GM18526 (cell line): Measurements from ENCODE around the gene CDON.

Experiments
- POLR2A ChIP-seq: IDR thresholded peaks from 3 replicates; pipeline ENCODE4 v1.6.1; 2011; ENCODE audit not compliant: insufficient read length; ENCODE audit errors: extremely low read depth

The CDON gene

DNA sequence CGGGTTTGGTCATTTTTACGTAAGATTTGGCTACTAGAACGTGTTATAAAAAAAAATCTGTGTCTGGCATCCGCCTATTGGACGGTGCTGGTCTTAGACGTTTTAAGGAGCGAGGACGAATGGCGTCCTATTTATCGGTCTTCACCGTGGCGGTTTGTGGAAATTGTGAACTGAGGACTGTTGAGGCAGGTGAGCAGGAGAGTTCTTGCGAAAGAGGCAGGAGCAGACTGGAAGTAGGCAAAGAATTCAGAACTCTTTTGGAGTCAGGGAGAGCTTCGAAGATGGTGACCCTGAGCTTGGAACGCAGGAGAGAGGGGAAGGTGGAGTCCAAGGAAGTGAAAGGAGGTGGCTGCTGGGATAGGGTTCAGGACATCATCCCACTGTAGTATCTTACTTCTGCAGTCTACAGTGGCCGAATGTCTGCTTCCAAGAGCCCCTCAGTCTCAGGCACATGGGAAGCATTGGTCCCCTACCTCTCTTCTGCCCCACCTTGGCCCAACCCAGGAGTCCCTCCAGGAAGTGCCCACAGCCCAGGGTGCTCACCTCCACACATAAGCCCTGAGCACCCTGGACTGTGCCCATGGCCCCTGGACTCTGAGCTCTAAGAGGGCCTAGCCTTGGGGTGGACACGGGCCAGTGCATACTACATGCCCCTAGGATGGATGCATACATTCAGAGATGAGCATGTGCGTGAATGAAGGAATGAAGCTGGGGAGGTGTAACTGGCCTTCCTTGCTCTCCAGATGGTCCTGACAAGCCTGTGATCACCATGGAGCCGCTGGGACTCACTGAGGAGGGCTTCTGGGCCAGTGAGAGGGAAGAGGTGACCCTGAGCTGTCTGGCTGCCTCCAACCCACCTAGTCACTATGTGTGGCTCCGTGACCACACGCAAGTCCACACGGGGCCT, 113.1 kb downstream of the CDON start:
- no peak for TF ChIP-seq POLR2A

DNA sequence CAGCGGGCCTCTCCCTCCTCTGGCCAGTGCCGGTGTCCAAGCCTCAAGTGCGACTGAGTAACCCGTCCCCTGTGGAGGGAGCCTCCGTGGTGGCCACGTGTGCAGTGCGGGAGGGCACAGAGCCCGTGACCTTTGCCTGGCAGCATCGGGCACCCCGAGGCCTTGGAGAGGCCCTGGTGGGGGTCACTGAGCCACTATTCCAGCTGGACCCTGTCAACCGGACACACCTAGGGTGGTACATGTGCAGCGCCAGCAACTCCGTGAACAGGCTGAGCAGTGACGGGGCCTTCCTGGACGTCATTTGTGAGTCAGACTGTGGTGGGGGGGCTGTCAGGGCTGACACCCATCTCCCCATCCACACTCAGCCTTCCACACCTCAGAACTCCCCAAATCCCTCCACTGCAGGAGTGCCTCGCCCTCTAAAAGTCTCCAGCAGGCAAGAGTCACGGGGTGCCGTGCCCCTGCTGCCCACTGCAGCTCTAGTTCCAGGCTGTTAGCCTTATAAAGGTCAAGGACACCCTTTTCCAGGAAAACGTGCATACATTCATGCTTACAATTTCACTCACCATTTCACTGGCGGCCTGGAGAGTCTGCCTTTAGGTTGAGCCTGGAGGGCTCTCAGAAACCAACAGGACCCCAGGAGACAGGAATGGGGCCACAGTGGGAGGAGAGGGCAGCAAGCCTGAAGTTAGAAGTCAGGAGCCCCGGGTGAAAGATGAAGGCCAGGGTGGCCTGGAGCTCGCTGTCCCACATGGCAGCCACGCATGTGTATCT, 114.2 kb downstream of the CDON start:
- no peak for TF ChIP-seq POLR2A

DNA sequence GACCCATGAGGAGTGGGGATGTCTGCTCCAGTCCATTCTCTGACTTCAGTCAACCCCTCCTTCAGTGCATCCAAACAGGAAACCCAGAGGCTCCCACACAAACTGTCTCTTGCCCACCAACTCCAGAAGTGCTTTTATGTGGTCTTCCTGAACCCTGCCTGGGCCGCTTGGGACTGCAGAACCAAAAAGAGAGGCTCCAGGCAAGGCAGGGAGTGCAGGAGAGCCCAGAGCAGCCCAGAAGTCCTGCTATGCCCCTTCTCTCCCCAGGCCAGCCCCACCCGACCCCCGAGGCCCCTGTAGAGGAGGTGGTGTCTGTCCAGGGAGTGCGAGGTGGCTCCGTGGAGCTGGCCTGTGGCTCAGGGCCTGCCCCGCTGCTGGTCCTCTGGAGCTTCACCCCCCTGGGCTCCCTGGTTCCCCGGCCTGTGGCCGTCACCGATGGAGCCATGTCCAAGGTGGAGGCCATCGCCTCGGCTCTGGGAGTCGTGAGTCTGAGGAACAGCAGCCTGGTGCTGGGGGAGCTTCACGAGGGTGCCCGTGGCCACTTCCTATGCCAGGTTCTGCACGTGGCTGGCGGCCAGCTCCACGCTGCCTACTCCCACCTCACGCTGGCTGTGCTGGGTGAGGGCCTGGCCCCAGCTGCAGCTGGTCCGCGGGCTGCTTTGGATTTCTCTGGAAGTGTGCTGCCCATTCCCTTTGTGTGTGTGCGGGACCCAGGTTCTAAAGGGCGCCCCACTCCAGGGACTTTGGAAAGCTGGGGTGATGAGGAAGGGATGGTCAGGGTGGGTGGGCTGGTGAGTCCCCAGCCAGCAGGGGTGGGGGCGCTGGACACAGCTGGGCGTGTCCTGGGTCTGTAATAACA, 115.0 kb downstream of the CDON start:
- TF ChIP-seq POLR2A, result no peak

DNA sequence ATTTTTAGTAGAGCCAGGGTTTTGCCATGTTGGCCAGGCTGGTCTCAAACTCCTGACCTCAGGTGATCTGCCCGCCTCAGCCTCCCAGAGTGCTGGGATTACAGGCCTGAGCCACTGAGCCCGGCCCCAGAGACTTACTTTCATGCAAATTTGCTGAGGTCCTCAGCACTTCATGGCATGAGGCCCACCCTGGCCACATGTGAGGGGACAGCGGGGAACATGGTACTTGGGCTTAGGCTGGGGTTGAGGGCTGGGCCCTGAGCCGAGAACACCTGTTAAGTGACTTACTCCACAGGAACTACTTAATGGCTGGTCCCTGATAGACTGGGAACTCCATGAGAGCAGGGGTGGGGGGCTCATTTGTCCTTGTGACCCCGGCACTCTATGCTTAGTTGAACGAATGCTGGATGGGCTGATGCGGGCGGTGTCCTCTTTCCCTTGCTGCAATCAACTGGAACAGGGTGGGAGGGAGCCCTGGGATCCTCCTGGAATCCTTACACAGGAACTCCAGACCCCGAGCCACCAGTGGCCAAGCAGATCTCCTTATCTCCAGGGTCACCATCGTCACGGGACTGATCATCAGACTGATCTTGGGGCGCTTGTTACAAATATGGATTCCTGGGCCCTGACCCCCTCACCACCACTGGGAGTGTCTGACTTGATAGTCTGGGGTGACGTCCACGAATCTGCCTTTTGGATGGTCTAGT, 115.8 kb downstream of the CDON start:
- no peak for TF ChIP-seq POLR2A

DNA sequence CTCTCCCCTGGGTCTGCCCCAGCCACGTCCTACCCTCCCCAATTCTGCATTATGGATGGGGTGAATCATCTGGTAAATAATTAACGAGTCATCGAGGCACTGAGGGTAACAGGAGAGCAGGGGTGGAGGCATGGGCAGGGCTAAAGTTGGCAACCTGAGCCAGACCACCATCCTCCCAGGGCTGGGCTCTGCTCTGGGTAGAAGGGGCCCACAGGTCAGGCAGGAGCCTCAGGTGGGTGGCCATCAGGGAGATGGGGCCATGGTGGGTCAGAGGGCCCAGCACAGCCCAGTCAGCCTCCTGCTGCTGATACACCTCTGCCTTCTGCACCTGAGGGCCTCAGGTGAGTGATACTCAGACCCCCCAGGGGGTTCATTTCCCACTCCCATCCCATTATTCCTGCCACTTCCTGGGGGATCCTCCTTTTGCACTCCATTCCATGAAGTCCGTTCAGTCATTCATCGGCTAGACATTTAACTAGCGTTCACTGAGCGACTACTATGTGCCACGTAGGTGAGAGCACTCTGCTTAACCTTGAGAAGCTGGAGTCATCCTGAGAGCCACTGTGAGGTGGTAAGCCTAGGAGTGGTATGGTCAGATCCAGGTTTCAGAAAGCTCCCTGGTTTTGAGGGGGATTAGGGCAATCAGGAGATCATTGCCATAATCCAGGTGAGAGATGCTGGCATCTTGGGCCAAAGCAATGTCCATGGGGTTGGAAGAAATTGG, 116.7 kb downstream of the CDON start, which contains the start of gene VSIG10L2:
TSS of gene VSIG10L2 (plus strand) at position 248 of the 724 bp plus-strand sequence. CDS start at position 260, 12 bp downstream.
- no peak for TF ChIP-seq POLR2A

DNA sequence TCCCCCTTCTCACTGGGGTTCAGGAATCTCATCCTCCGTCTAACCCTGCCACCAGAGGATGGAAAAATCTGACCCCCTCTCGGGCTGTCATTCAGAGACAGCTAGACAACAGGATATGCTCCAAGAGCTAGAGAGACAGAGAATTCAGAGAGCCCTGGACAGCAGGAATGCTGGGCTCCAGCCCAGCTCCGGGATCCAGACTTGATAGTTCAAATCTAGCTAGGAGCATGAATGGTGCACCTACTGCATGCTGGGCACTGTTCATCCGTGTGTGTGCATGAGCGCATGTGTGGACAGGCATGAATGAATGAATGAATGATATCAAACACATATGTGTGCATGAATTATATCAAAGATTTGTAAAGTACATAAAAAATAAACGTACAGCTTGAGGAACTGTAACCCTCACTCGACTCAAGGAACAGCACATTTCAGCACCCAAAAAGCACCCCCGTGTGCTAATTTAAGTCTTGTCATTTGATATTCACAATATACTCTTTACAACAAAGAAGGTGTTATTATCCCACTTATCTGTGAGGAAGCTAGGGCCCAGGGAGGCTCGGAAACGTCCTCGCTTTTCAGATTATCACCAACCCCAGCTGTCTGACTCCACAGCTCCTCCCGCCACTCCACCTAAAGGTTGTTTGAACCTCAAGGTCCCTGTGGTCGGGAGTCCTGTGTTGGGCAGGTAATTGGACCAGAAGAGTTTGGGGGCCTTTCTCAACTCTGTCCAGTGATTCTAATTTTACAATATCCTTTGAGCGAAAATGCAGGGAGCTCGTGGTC, 117.5 kb downstream of the CDON start:
- no peak for TF ChIP-seq POLR2A

DNA sequence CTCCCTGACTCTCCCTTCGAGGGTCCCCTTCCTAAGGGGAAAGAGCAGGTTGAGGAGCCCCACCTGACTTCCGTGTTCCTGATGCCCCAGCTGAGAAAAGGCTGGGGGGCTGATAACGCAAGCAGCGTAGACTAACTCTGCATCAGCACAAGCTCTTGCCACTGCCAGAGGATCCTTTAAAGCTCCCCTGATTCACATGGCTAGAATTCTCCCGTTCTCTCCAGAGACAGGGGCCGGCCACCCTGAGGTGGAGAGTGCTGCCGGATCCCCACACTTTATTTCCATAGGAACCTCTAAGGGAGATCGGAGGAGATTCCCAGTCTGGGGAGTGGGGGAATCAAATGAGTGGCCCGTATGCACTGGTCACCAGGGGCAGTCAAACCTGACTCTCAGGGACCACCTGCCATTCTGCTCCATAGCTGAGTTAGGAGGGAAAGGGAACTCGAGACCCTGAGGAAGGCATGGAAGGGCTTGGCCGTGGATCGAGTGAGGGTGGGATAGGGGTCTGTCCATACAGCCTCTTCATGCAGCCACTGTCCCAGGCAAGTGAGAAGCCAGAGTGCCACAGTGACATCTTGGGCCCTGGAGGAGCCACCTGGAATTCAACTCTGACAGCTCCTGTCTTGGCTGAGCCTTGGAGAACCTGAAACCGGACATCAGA, 118.2 kb downstream of the CDON start:
- TF ChIP-seq POLR2A, result no peak

DNA sequence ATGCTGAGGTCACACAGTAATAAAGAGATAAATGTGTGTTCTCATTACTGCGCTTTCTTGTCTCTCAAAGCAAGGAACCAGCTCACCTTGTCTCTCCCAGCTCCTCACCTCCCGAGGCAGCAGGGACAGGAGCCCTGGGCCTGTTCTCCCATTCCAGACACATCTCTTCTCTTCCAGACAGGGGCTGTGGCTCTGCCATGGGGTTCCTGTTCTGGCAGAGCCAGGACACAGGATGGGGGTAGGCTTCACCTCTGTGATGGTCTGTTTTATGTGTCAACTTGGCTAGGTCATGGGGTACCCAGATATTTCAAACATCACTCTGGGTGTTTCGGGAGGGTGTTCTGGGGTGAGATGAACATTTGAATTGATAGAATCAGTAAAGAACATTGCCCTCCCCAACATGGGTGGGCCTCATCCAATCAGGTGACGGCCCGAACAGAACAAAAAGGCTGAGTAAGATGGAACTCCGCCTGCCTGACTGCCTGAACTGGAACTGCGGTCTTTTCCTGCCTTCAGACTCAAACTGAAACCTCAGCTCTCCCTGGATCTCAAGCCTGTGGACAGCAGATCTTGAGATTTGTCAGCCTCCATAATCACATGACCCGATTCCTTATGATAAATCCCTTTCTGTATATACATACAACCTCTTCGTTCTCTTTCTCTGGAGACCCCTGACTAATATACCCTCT, 118.9 kb downstream of the CDON start:
- no peak for TF ChIP-seq POLR2A

DNA sequence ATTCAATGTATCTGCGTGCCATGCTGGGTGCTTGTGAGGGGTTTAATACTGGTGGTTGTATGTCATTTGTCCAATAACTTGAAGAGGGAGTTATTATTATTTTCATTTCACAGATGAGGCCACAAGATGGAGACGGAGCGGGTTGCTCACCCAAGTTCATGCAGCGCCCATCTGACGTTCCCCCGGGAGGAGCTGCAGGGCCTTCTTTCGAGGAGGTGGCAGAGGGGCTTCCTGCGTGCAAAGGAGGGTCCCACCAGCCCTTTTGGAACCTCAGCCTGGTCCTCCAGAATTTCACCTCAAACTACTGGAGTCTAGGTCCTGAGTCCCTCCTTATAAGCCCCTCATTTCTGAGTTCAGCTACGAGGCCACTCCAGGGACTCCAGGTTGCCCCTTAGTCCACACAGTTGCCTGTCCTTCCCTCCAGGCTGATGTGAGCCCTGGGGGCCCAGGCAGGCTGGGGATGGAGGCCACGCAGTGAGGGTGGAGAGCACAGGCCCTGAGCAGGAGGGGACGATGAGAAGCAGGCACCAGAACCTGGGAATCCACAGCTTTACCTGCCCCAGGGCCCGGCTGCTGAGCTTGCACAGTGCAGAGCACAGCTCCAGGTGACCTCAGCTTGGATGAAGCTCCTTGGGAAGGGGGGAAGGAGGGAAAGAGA, 119.8 kb downstream of the CDON start:
- no peak for TF ChIP-seq POLR2A

DNA sequence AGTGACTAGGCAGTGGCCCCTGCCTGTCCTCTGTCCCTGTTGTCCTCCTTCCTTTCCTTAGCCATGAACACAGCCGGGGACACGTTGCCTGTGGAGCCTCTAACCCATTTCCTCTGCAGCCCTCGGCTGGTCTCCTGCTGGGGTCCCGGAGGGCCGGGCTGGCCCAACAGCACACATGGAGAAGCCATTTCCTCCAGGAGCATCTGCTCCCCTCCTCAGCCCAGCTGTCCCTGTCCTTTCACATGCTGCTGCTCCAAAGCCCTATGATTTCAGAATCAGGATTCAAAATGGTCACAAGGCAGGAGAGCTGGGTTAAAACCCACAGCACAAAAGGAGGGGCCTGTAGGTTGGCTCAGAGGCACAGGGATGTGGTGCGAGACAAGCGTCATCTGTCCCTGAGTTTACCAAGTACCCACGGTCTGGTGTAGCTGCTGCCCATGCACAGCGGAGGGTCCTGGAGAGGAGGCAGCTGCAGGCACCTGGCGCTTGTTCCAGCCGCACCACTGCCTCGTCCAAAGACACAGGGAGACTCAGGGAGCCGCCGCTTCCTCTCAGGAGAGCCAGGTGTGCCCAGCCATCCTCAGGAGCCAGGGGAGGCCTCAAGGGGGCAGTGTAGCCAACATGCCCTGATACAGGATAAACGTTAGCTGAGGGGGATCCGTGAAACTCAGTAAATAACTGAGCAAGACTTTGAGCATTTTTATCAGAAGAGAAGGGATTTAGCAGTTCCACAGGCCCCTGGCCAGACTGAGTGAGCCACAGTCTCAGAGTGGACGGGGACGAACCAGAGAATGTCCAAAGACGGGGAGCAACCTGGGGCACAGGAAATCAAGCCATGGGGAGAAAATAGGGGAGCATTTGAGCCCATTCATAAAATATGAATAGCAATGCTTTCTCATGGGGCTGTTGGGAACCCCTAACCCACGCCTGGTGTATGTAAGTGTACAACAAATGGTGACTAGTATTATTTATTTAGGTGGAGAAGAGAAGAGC, 120.8 kb downstream of the CDON start:
- no peak for TF ChIP-seq POLR2A

DNA sequence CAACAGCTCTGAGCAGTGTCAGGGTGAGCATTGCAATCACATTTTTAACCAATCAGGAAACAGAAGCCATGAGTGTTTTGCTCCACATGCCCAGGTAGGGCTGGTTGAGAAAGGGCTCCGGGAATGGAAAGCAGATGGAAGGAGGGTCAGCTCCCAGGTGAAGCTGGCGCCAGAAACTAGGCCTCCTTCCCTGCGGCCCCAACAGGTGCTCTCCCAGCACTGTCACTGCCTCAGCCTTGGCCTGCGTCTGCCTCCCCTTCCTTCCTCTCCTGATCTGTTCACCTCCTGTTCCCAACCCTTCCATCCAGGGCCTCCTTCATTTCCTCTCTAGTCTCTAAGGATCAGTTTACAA, 121.4 kb downstream of the CDON start:
- TF ChIP-seq POLR2A, result no peak
